IPS DF 6.9 (cell line): ENCODE measurements around the gene TRAPPC2.

Experiments used
- DNase-seq: peaks from one replicate; pipeline ENCODE4 v3.0.0-alpha.2; 2013; ENCODE audit warnings: low read depth, low spot score
- H3K27ac ChIP-seq: one replicate; pipeline ENCODE4 v1.5.1; 2013; ENCODE audit warnings: low read length, control low read depth
- H3K27me3 ChIP-seq: 2 replicates; pipeline ENCODE4 v1.6.1; 2013; ENCODE audit warnings: mild to moderate bottlenecking, low read length; ENCODE audit not compliant: control insufficient read depth, insufficient read depth
- H3K36me3 ChIP-seq: 2 replicates; pipeline ENCODE4 v1.6.1; 2013; ENCODE audit warnings: low read length; ENCODE audit not compliant: control insufficient read depth, insufficient read depth
- H3K4me1 ChIP-seq: 2 replicates; pipeline ENCODE4 v1.6.1; 2013; ENCODE audit warnings: low read length; ENCODE audit not compliant: control insufficient read depth, insufficient read depth
- H3K4me3 ChIP-seq: 2 replicates; pipeline ENCODE4 v1.5.1; 2013; ENCODE audit warnings: mild to moderate bottlenecking, low read length
- H3K9me3 ChIP-seq: 2 replicates; pipeline ENCODE4 v1.6.1; 2013; ENCODE audit warnings: low read length, inconsistent platforms; ENCODE audit not compliant: control insufficient read depth, insufficient read depth
- WGBS: extraction: QIAGEN DNeasy Blood & Tissue Kit; methylation state at CpG from one replicate; pipeline ENCODE4 v1.1.7; 2013; ENCODE audit warnings: mixed read lengths, missing lambda C conversion rate; ENCODE audit not compliant: insufficient read length, insufficient coverage; 5-methylcytosine and 5-hydroxymethylcytosine counted together

The TRAPPC2 gene

DNA sequence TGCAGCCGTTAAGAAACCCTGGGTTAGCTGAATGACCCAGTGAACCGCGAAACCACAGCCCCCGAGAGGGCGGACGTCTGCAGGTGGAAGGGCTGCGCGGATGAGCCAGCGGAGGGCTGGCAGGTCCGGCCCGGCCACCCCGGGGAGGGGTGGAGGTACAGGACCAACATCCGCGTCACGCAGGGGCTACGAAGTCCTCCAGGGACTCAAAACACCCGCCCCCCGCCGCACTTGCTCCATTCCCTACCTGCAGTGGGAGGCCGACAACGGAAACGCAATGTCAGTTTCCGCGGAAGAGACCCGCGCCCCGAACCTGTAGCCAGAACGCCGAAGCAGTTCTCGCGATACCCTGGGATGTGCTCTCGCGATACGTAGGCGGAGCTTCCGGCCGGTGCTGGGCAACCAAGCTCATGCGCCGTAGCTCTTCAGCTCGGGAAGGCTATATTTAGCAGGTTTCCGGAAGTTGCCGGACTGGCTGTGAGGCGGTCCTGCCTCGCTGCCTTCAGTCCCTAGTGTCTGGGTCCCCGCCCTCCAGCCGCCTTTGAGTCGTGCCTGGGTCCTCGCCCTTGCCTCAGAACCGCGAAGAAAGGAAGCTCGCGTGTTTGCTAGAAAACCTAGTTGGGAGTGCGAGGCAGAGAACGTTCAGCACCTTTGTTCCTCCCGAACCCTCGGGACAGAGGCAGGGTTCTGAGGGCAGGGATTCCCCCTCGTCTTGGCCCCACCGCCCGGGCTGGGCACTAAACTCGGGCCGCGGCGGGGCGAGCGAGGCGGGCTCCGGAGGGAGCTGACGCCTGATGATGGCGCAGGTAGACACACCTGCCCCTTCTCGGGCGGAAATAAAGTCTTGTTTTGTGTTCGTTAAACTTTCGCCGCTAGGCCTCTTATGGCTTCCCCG lies at the start of gene TRAPPC2, which contains the start of gene OFD1:
TSS of gene TRAPPC2 (minus strand) at position 343 of the 895 bp plus-strand sequence. CDS start 14,657 bp downstream, outside the sequence.
TSS of gene OFD1 (plus strand) at position 471 of the 895 bp plus-strand sequence. CDS start at position 795, 324 bp downstream.
- Histone ChIP-seq H3K4me1 (no peaks in the 10 kb centered on the region), H3K9me3 (no peaks in the 10 kb centered on the region), H3K36me3 (no peaks in the 10 kb centered on the region), H3K27ac (no peak within 1 kb of the TSS), H3K27me3 (no peaks in the 10 kb centered on the region), H3K4me3 (peak within 1 kb of the TSS; percentile 82; the same call in 1 of the 2 replicates)
- WGBS = no CpG with 5 or more reads among the region's 75 CpGs
- peak; percentile 90 for DNase-seq

DNA sequence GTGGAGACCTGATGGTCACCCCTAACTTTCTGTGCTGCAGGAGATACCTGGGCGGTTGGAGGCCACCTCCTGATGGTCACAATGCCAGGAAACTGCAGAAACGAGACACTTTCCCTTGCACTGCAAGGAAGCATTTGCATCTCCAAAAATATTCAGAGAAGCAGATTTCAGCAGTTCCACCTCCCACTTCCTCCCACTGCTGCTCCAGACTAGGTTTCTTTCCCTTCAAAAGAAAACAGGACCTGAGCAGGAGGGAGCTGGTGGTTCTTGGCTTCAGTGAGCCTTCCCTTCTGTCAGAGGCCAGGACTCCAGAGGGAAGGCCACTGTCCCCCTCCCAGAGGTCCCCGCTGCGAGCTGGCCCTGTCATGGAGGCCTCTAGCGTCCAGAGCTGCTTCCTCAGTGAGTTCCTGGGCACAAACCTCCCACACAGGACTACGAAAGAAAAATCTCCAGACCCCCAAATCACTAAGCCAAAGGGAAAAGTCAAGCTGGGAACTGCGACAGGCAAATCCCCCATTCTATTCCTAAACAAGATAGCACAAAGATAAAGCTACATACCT lies 46.5 kb upstream of the TRAPPC2 start:
- DNase-seq = no peak
- no peaks in the 10 kb centered on the region for H3K9me3 ChIP-seq
- no peak overlapping the region for H3K4me3 ChIP-seq
- H3K4me1 ChIP-seq = no peaks in the 10 kb centered on the region; the same call in 1 of the 2 replicates
- no peaks in the 10 kb centered on the region for H3K27me3 ChIP-seq
- peaks cover 9% of the 10 kb centered on the region; the same call in 1 of the 2 replicates for H3K36me3 ChIP-seq
- no peak overlapping the region for H3K27ac ChIP-seq
- whole genome bisulfite sequencing = no CpG with 5 or more reads among the region's 7 CpGs

DNA sequence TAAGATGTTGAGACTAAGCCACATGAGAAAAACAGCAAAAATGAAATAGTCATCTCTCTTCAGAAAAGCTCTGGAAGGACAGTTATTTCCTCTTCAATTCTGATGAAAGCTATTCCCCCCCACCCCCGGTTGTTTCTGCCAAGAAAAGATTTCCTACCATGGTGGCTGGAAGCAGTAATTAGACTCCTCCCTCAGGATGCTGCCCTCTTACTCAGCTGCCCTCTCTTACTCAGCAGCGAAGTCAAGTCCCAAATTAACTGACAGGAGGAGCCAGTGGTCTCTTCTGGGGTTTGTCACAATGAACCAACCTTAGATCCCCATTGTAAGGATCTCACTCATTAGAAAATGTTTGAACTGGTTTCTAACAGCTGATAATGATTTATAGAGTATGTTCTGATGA lies 44.5 kb upstream of the TRAPPC2 start:
- DNase-seq = no peak
- no CpG with 5 or more reads among the region's 2 CpGs for WGBS

DNA sequence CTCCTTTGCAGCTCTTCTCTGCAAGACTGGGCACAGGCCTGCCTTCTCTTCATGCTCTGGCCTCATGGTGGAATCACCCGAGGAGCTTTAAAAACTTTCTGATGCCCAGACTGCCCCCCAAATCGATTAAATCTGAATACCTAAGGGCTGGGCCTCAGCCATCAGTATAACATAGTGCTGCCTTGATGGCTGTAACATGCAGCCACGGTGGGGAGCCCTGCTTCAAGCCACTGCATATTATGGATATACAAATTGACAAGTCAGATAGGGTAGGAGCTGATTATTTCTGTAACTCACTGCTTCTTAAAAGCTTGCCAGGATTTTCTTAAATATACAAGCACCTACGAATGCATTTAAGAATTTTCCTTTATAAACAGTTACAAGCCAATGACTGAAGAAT lies 42.0 kb upstream of the TRAPPC2 start:
- no peaks in the 10 kb centered on the region for H3K9me3 ChIP-seq
- DNase-seq = no peak
- WGBS = no CpG with 5 or more reads among the region's 4 CpGs
- peaks cover 10% of the 10 kb centered on the region; the same call in 1 of the 2 replicates for H3K36me3 ChIP-seq
- H3K4me3 ChIP-seq = no peak overlapping the region
- no peak overlapping the region for H3K27ac ChIP-seq
- H3K4me1 ChIP-seq = no peaks in the 10 kb centered on the region; the same call in 1 of the 2 replicates
- no peaks in the 10 kb centered on the region for H3K27me3 ChIP-seq

More for the DNA sequence above, 44.5 kb upstream of the TRAPPC2 start:
- Histone ChIP-seq H3K4me1 (no peaks in the 10 kb centered on the region; the same call in 1 of the 2 replicates), H3K27me3 (no peaks in the 10 kb centered on the region), H3K4me3 (no peak overlapping the region), H3K36me3 (peaks cover 11% of the 10 kb centered on the region; the same call in 1 of the 2 replicates), H3K9me3 (no peaks in the 10 kb centered on the region), H3K27ac (no peak overlapping the region)

DNA sequence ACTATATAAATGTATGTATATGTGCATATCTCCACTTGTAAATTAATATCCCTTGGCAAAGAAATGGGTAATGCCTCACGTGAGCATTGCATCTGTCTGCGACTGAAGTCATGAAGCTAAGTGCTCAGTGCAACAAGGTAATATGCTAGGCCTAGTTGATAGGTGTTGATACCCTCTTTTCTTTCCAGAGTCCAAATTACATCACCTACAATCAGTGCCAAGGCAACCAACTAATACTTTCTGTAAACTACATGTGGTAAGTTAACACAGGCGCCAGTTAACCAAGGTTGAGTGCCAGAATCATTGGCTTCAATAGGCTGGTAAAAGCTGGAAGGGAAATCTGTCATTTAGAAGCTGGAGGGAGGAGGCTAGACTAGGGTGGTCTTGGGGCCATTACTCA lies 41.4 kb upstream of the TRAPPC2 start:
- Histone ChIP-seq H3K9me3 (no peaks in the 10 kb centered on the region), H3K27me3 (no peaks in the 10 kb centered on the region), H3K4me1 (no peaks in the 10 kb centered on the region), H3K27ac (no peak overlapping the region), H3K4me3 (no peak overlapping the region), H3K36me3 (peaks cover 10% of the 10 kb centered on the region; the same call in 1 of the 2 replicates)
- no CpG with 5 or more reads among the region's 3 CpGs for WGBS
- no peak for DNase-seq

DNA sequence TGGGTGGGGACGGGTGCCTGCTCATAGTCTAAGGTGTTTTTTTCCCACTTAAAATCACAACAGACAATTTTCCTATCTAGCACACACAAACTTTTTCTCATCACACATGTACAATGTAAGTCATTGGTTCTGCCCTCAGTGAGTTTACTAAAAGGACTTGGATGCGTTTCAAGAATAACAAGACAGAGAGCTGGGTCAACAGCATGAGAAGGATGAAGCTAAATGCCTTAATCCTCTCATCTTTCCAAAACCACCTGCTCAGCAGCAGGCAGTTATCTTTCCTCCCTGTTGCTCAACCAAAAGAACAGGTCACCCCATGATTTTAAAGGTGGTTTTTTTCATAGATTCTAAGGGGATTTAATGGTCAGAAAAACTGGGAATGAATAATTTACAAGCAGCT lies 40.3 kb upstream of the TRAPPC2 start:
- H3K4me3 ChIP-seq = no peak overlapping the region

DNA sequence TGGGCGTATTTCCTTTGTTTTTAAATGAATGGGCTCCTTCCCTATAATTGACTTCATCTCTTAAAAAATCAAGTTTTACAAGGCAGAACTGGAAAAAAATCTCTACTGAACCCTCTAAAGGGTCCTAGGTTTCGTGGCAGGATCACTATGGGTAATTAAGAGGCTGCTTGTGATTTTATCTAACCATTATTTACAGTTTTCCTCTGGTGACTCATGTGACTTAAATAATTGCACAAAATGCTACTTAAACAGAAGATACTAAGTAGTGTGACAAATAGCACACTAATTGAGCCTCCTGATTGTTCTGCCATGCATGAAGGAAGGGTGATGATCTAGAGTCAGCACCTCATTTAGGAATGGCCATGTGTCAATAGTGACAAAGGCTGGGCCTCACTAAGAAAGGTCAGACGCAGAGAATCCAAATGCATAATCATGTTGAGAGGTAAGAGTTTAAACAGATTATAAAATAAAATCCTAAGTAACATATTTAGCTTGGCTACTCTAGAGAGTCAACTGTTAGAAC lies 35.7 kb upstream of the TRAPPC2 start:
- no peak overlapping the region for H3K4me3 ChIP-seq
- H3K4me1 ChIP-seq = no peaks in the 10 kb centered on the region
- WGBS = no CpG with 5 or more reads among the region's 3 CpGs
- H3K36me3 ChIP-seq = peaks cover 4% of the 10 kb centered on the region; the same call in 1 of the 2 replicates
- no peak for DNase-seq
- H3K27me3 ChIP-seq = no peaks in the 10 kb centered on the region
- H3K9me3 ChIP-seq = no peaks in the 10 kb centered on the region
- H3K27ac ChIP-seq = no peak overlapping the region

More for the DNA sequence above, 40.3 kb upstream of the TRAPPC2 start:
- H3K27ac ChIP-seq = no peak overlapping the region
- no peaks in the 10 kb centered on the region for H3K4me1 ChIP-seq
- no peaks in the 10 kb centered on the region for H3K9me3 ChIP-seq
- WGBS = no CpG with 5 or more reads among the region's 2 CpGs
- no peak for DNase-seq
- peaks cover 7% of the 10 kb centered on the region; the same call in 1 of the 2 replicates for H3K36me3 ChIP-seq
- no peaks in the 10 kb centered on the region for H3K27me3 ChIP-seq

DNA sequence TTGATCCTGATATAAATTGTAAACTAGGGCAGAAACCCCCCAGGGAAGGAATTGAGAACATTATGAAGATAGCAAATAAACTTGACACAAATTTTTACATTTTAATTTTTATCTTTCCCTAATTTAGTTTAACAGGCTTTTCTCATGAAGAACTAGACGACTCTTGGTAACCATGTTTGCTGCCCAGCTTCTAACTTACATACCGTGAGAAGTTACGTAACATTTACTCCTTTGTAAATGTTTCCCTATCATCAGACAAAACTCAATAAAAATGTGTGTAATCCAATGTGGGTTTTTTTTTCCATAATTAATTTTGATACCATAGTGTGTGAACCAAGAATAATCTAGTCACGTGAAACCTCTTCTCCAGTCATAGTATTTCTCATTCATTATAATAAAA lies 34.5 kb upstream of the TRAPPC2 start:
- no peaks in the 10 kb centered on the region for H3K27me3 ChIP-seq
- H3K36me3 ChIP-seq = peaks cover 4% of the 10 kb centered on the region; the same call in 1 of the 2 replicates
- H3K27ac ChIP-seq = no peak overlapping the region
- no peak for DNase-seq
- H3K4me1 ChIP-seq = no peaks in the 10 kb centered on the region
- no peak overlapping the region for H3K4me3 ChIP-seq
- WGBS = no CpG with 5 or more reads among the region's 4 CpGs
- H3K9me3 ChIP-seq = no peaks in the 10 kb centered on the region

DNA sequence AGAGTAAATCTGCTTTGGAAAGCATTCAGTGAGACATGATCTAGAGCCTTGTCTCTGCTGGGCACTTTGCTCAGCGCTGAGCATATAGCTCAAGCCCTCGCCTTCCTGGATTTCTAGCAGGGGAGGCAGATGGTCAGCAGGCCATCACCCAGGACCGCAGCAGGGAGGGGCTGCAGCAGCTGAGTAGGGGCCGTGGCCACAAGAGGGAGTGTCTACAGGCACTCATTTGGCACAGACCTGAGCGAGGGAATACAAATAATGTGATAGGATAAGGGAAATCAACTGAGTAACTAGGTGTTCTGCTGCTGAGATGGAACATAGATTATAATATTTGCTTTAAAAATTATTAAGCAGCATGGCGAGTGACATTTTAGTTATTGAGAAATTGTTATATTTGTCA lies 30.3 kb upstream of the TRAPPC2 start:
- WGBS = no CpG with 5 or more reads among the region's 6 CpGs
- Histone ChIP-seq H3K36me3 (no peaks in the 10 kb centered on the region), H3K4me1 (0 out of 2 replicates have a peak, but pooled peaks cover 1% of the 10 kb centered on the region), H3K27ac (no peak overlapping the region), H3K27me3 (no peaks in the 10 kb centered on the region), H3K4me3 (no peak overlapping the region), H3K9me3 (no peaks in the 10 kb centered on the region)
- DNase-seq = no peak

DNA sequence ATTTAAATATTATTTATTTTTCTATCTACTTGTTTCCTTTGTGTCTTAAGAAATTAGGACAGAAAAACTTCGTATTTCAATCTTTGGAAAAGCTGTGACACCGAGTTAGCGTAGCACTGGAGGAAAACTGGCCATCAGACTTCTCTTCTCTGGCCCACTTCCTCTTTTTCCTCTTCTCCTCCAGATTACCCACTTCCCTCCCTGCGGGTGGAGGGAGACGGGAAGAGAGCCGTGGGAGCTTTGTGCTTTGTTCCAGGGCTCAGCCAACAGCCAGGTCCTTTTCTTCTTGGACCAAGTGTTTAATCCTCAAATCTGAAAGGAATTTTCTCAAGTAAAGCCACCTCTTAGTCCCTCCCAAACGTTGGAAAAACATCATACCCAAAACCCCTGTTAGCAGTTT lies 29.9 kb upstream of the TRAPPC2 start:
- WGBS = no CpG with 5 or more reads among the region's 7 CpGs
- no peaks in the 10 kb centered on the region for H3K36me3 ChIP-seq
- no peak overlapping the region for H3K27ac ChIP-seq

More for the DNA sequence above, 29.9 kb upstream of the TRAPPC2 start:
- no peak for DNase-seq
- Histone ChIP-seq H3K4me3 (no peak overlapping the region), H3K4me1 (0 out of 2 replicates have a peak, but pooled peaks cover 1% of the 10 kb centered on the region), H3K27me3 (no peaks in the 10 kb centered on the region), H3K9me3 (no peaks in the 10 kb centered on the region)
